ENCODE data around the gene CAPN15. TPM values are rescaled to one million over a fixed set of nuclear protein-coding genes. Genes with fewer than 3 reads are reported as not detected.

CAPN15 gene
- total and polyA plus RNA-seq, 9 of the 15 experiments (the other 6 are each of a cell fraction or from before 2014, with no cell fraction given) = 0.62 to 111 (median 14.2) TPM

GRCh38 chr16:566475-567372 lies 39.2 kb downstream of the CAPN15 start, which contains the start of gene NHLRC4 (continued):
- no peak for TF ChIP-seq U2AF2 (optimal IDR thresholded peaks at IDR 0.05; ENCODE audit: low read depth, low read length)
- peak in 1 of 2 experiments; percentile 21 for TF ChIP-seq AFF1 (IDR thresholded peaks at IDR 0.05; ENCODE audit: low read depth in 1 of 2, partially characterized antibody in 2 of 2)
- TF ChIP-seq DPF2 (IDR thresholded peaks at IDR 0.05) = peak; percentile 89
- no peak for TF ChIP-seq ZBTB1 (CRISPR knock-in tag; IDR thresholded peaks at IDR 0.05; ENCODE audit: borderline replicate concordance, low read depth)
- no peak for TF ChIP-seq SMARCA5 (IDR thresholded peaks at IDR 0.05)
- peak; percentile 36; the same call in 1 of the 2 replicates for TF ChIP-seq ZNF644 (tag; IDR thresholded peaks at IDR 0.05; ENCODE audit: low read depth)
- no peak for TF ChIP-seq NR3C1 (CRISPR knock-in tag; IDR thresholded peaks at IDR 0.05)
- TF ChIP-seq ZNF263 (CRISPR knock-in tag; IDR thresholded peaks at IDR 0.05; ENCODE audit: borderline replicate concordance) = peak; percentile 99
- TF ChIP-seq SMAD3 (CRISPR knock-in tag; conservative IDR thresholded peaks at IDR 0.05) = no peak
- no peak for TF ChIP-seq THRA (IDR thresholded peaks at IDR 0.05)
- TF ChIP-seq CCNT2 (IDR thresholded peaks at IDR 0.05; ENCODE audit: borderline replicate concordance, extremely low read depth, insufficient read length, low read depth, low read length) = peak; percentile 57
- no peak for TF ChIP-seq NR2C1 (IDR thresholded peaks at IDR 0.05)
- no peak for TF ChIP-seq NR2C1 (tag; IDR thresholded peaks at IDR 0.05)
- no peak for TF ChIP-seq MLLT1 (IDR thresholded peaks at IDR 0.05)
- peak; percentile 66 for TF ChIP-seq GATAD2A (IDR thresholded peaks at IDR 0.05)
- no peak for TF ChIP-seq STAT5B (CRISPR knock-in tag; IDR thresholded peaks at IDR 0.05)
- TF ChIP-seq IRF1 (CRISPR knock-in tag; IDR thresholded peaks at IDR 0.05; ENCODE audit: borderline replicate concordance) = no peak
- no peak for TF ChIP-seq KLF1 (tag; IDR thresholded peaks at IDR 0.05)
- no peak for TF ChIP-seq PURB (CRISPR knock-in tag; IDR thresholded peaks at IDR 0.05; ENCODE audit: low read depth)
- TF ChIP-seq ZNF324 (CRISPR knock-in tag; IDR thresholded peaks at IDR 0.05) = no peak
- TF ChIP-seq NCOA4 (IDR thresholded peaks at IDR 0.05; ENCODE audit: partially characterized antibody) = no peak
- no peak for TF ChIP-seq POLR2AphosphoS2 (IDR thresholded peaks at IDR 0.05; ENCODE audit: low read length)

All from K562 (cell line).